H9 (cell line): ENCODE measurements around the gene SCAF1. TPM values are rescaled to one million over a fixed set of nuclear protein-coding genes. Genes with fewer than 3 reads are reported as not detected.

Source experiments
- DNase-seq: peaks from one replicate; pipeline ENCODE4 v3.0.0-alpha.2; 2017
- H2AFZ ChIP-seq: one replicate; pipeline ENCODE4 v1.6.1; 2013; ENCODE audit warnings: mild to moderate bottlenecking, low read length, control low read depth, moderate library complexity
- H2AK5ac ChIP-seq: 2 replicates; pipeline ENCODE4 v1.6.1; 2013; ENCODE audit warnings: low read length, control low read depth, mixed read lengths; ENCODE audit not compliant: insufficient read length
- H2BK120ac ChIP-seq: one replicate; pipeline ENCODE4 v1.6.1; 2013; ENCODE audit warnings: low read depth, mild to moderate bottlenecking, low read length, control low read depth, inconsistent platforms; ENCODE audit not compliant: poor library complexity, severe bottlenecking
- H2BK12ac ChIP-seq: 2 replicates; pipeline ENCODE4 v1.6.1; 2013; ENCODE audit warnings: low read length, control low read depth, mixed read lengths, low read depth; ENCODE audit not compliant: insufficient read length
- H2BK15ac ChIP-seq: 2 replicates; pipeline ENCODE4 v1.6.1; 2013; ENCODE audit warnings: low read depth, low read length, control low read depth
- H2BK20ac ChIP-seq: one replicate; pipeline ENCODE4 v1.6.1; 2013; ENCODE audit warnings: low read depth, mild to moderate bottlenecking, low read length, control low read depth, inconsistent platforms; ENCODE audit not compliant: poor library complexity, severe bottlenecking
- H2BK5ac ChIP-seq: 2 replicates; pipeline ENCODE4 v1.6.1; 2013; ENCODE audit warnings: low read length, control low read depth, mixed read lengths; ENCODE audit not compliant: insufficient read length
- H3K14ac ChIP-seq: 2 replicates; pipeline ENCODE4 v1.6.1; 2013; ENCODE audit warnings: low read length, control low read depth; ENCODE audit not compliant: insufficient read depth
- H3K18ac ChIP-seq: 2 replicates; pipeline ENCODE4 v1.6.1; 2013; ENCODE audit warnings: low read depth, mild to moderate bottlenecking, mixed read lengths, low read length, control low read depth; ENCODE audit not compliant: insufficient read length
- H3K23ac ChIP-seq: 2 replicates; pipeline ENCODE4 v1.6.1; 2013; ENCODE audit warnings: low read length, control low read depth, mixed read lengths, low read depth; ENCODE audit not compliant: insufficient read length
- H3K23me2 ChIP-seq: 2 replicates; pipeline ENCODE4 v1.6.1; 2013; ENCODE audit warnings: low read depth, mild to moderate bottlenecking, mixed read lengths, low read length, control low read depth; ENCODE audit not compliant: insufficient read length, poor library complexity, severe bottlenecking
- H3K27ac ChIP-seq: 2 replicates; pipeline ENCODE4 v1.5.1; 2013; ENCODE audit warnings: low read length, control low read depth, mixed read lengths, low read depth; ENCODE audit not compliant: insufficient read length
- H3K27me3 ChIP-seq: 2 replicates; pipeline ENCODE4 v1.6.1; 2013; ENCODE audit warnings: low read length, control low read depth, inconsistent platforms; ENCODE audit not compliant: insufficient read depth
- H3K4ac ChIP-seq: 2 replicates; pipeline ENCODE4 v1.6.1; 2013; ENCODE audit warnings: low read depth, mild to moderate bottlenecking, control low read depth, inconsistent platforms, low read length, moderate library complexity
- H3K4me1 ChIP-seq: 2 replicates; pipeline ENCODE4 v1.6.1; 2013; ENCODE audit warnings: low read length, control low read depth, inconsistent platforms; ENCODE audit not compliant: insufficient read depth
- H3K4me2 ChIP-seq: 2 replicates; pipeline ENCODE4 v1.6.1; 2013; ENCODE audit warnings: low read length, control low read depth, mixed read lengths; ENCODE audit not compliant: insufficient read length, insufficient read depth
- H3K56ac ChIP-seq: 2 replicates; pipeline ENCODE4 v1.6.1; 2013; ENCODE audit warnings: low read depth, mild to moderate bottlenecking, mixed read lengths, low read length, control low read depth; ENCODE audit not compliant: insufficient read length
- H3K79me1 ChIP-seq: 2 replicates; pipeline ENCODE4 v1.6.1; 2013; ENCODE audit warnings: low read depth, mild to moderate bottlenecking, moderate library complexity, low read length, control low read depth, inconsistent platforms; ENCODE audit not compliant: insufficient read depth, poor library complexity, severe bottlenecking
- H3K79me2 ChIP-seq: 2 replicates; pipeline ENCODE4 v1.6.1; 2013; ENCODE audit warnings: low read length, control low read depth, inconsistent platforms; ENCODE audit not compliant: insufficient read depth
- H3K9ac ChIP-seq: 2 replicates; pipeline ENCODE4 v1.6.1; 2013; ENCODE audit warnings: low read length, control low read depth, mixed read lengths; ENCODE audit not compliant: insufficient read length; ENCODE audit errors: extremely low read depth
- H3K9me3 ChIP-seq: one replicate; pipeline ENCODE4 v1.6.1; 2013; ENCODE audit warnings: low read depth, low read length, inconsistent platforms; ENCODE audit not compliant: control insufficient read depth
- H3T11ph ChIP-seq: one replicate; pipeline ENCODE4 v1.6.1; 2013; ENCODE audit warnings: mild to moderate bottlenecking, low read length, control low read depth, inconsistent platforms
- H4K20me1 ChIP-seq: one replicate; pipeline ENCODE4 v1.6.1; 2013; ENCODE audit not compliant: control insufficient read depth, insufficient read length, insufficient read depth
- H4K5ac ChIP-seq: 2 replicates; pipeline ENCODE4 v1.6.1; 2013; ENCODE audit warnings: low read depth, mild to moderate bottlenecking, mixed read lengths, low read length, control low read depth; ENCODE audit not compliant: insufficient read length
- H4K8ac ChIP-seq: replicated peaks from 2 replicates; pipeline ENCODE4 v1.6.1; 2013; ENCODE audit warnings: low read length, control low read depth, mixed read lengths, low read depth; ENCODE audit not compliant: insufficient read length
- H4K91ac ChIP-seq: 2 replicates; pipeline ENCODE4 v1.6.1; 2013; ENCODE audit warnings: low read depth, mild to moderate bottlenecking, moderate library complexity, mixed read lengths, low read length, control low read depth; ENCODE audit not compliant: insufficient read length
- H3K27ac Mint-ChIP-seq, 3 experiments: 2 replicates in 2 of 3; 3 replicates in 1 of 3; pipeline ENCODE4 v1.8.0; 2020 to 2021; ENCODE audit warnings: mixed read lengths in 3 of 3, mild to moderate bottlenecking in 1 of 3, moderate library complexity in 1 of 3
- H3K27me3 Mint-ChIP-seq: 2 replicates; pipeline ENCODE4 v1.8.0; 2021; ENCODE audit warnings: low read depth, mild to moderate bottlenecking, moderate library complexity, mixed read lengths
- H3K36me3 Mint-ChIP-seq, 3 experiments: 2 replicates in 2 of 3; 3 replicates in 1 of 3; pipeline ENCODE4 v1.8.0; 2020 to 2021; ENCODE audit warnings: low read depth in 3 of 3, mixed read lengths in 3 of 3; ENCODE audit not compliant: insufficient read depth in 1 of 3
- H3K4me1 Mint-ChIP-seq, 2 experiments: 2 replicates each; pipeline ENCODE4 v1.8.0; 2020; ENCODE audit warnings: mixed read lengths in 2 of 2
- H3K4me3 Mint-ChIP-seq, 2 experiments: 2 replicates in 1 of 2; 3 replicates in 1 of 2; pipeline ENCODE4 v1.8.0; 2020 to 2021; ENCODE audit warnings: mild to moderate bottlenecking in 2 of 2, mixed read lengths in 2 of 2, moderate library complexity in 1 of 2
- H3K9me3 Mint-ChIP-seq, 2 experiments: 2 replicates in 1 of 2; 3 replicates in 1 of 2; pipeline ENCODE4 v1.8.0; 2020; ENCODE audit warnings: mild to moderate bottlenecking in 2 of 2, mixed read lengths in 2 of 2, moderate library complexity in 1 of 2
- WGBS: extraction: QIAGEN DNeasy Blood & Tissue Kit; methylation state at CpG from one replicate; pipeline ENCODE4 v1.1.7; 2013; ENCODE audit warnings: missing lambda C conversion rate, low lambda C conversion rate, mixed read lengths; ENCODE audit not compliant: insufficient read length; ENCODE audit errors: extremely low coverage; 5-methylcytosine and 5-hydroxymethylcytosine counted together
- total RNA-seq: library from RNA; stranded (reverse); gene quantifications from 2 replicates; pipeline ENCODE4 v1.2.1, GENCODE V29; 2021
- TF ChIP-seq, protein P1 (sequence below): fragments of 200-600 bp; sonication (generic); conservative IDR thresholded peaks from 3 replicates; pipeline ENCODE4 v1.8.0; 2021; ENCODE audit warnings: antibody characterized with exemption, mild to moderate bottlenecking

SCAF1 gene
- total RNA-seq, 1 experiment from 2014 or later: 85.3 TPM

DNA sequence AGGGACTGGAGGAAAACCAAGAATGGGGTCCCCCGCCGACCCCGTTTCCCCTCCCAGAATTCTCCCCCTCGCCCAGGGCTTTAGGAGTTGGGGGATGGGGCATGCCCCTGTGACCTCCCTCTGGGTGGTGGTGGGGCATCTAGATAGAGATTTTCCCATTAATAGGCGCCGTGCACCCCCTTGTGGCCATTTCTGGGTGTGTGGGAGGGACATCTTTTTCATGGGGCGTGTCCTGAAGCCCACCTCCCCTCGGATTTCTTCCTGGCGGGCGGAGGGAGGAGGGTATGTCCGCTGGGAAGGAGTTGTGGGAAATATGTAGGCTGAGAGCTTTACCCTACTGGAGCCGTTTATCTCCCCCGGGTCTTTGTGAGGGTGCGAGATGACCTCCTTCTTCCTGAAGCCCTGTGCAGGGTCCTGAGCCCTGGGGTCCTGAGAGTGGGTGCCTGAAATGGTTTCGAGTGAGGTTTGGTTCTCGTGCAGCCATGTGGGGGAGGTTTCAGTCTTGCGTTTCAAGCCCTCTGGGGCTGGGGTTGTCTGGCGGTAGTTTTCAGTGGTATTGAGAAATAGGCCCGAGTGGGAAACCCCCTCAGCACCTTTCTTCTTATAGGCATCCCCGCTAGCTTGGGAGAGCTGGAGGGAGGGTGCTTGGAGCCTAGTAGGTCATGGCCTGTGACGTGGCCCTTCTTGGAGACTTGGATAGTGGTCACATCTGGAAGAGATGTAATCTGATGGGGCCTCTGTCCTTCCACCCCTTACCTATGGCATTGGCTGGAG, 36.1 kb downstream of the SCAF1 start:
- no CpG with 5 or more reads among the region's 21 CpGs for WGBS
- H3K23me2 ChIP-seq: peaks cover 4% of the 10 kb centered on the region
- H4K8ac ChIP-seq: no peak overlapping the region
- peaks cover 22% of the 10 kb centered on the region; the same call in 1 of the 2 replicates for H3K79me2 ChIP-seq
- no peak overlapping the region for H2AK5ac ChIP-seq
- no peak overlapping the region for H3K23ac ChIP-seq
- H2AFZ ChIP-seq: no peak overlapping the region
- TF ChIP-seq, protein P1, sequence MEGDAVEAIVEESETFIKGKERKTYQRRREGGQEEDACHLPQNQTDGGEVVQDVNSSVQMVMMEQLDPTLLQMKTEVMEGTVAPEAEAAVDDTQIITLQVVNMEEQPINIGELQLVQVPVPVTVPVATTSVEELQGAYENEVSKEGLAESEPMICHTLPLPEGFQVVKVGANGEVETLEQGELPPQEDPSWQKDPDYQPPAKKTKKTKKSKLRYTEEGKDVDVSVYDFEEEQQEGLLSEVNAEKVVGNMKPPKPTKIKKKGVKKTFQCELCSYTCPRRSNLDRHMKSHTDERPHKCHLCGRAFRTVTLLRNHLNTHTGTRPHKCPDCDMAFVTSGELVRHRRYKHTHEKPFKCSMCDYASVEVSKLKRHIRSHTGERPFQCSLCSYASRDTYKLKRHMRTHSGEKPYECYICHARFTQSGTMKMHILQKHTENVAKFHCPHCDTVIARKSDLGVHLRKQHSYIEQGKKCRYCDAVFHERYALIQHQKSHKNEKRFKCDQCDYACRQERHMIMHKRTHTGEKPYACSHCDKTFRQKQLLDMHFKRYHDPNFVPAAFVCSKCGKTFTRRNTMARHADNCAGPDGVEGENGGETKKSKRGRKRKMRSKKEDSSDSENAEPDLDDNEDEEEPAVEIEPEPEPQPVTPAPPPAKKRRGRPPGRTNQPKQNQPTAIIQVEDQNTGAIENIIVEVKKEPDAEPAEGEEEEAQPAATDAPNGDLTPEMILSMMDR: peak; percentile 84
- no peak overlapping the region for H2BK20ac ChIP-seq
- peaks cover 2% of the 10 kb centered on the region; the same call in 1 of the 2 replicates for H3K27me3 Mint-ChIP-seq
- no peak overlapping the region for H2BK5ac ChIP-seq
- H2BK120ac ChIP-seq: no peak overlapping the region
- H3K4me1 Mint-ChIP-seq: peaks cover 20 to 32% of the 10 kb centered on the region in 2 experiments
- peaks cover 6% of the 10 kb centered on the region for H3K4me1 ChIP-seq
- H3K18ac ChIP-seq: peak overlapping the region; percentile 9
- H3K4ac ChIP-seq: no peak overlapping the region
- H4K91ac ChIP-seq: no peak overlapping the region
- H3K9me3 ChIP-seq: no peaks in the 10 kb centered on the region
- peaks cover 31 to 36% (median 35%) of the 10 kb centered on the region in 3 experiments; a peak in 6 of 7 replicates for H3K36me3 Mint-ChIP-seq
- no peaks in the 10 kb centered on the region; a peak in 2 of 5 replicates for H3K9me3 Mint-ChIP-seq
- H3K4me2 ChIP-seq: peak overlapping the region; percentile 52
- H3K9ac ChIP-seq: peak overlapping the region; percentile 94
- peak overlapping the region; percentile 86 to 95 (median 92) for H3K27ac Mint-ChIP-seq
- no peak overlapping the region for H2BK15ac ChIP-seq
- H3K79me1 ChIP-seq: peaks cover 2% of the 10 kb centered on the region
- H3K27ac ChIP-seq: no peak overlapping the region
- peak overlapping the region; percentile 18; the same call in 1 of the 2 replicates for H3K14ac ChIP-seq
- peak; percentile 91 for DNase-seq
- no peak overlapping the region for H2BK12ac ChIP-seq
- no peaks in the 10 kb centered on the region for H4K20me1 ChIP-seq
- no peak overlapping the region for H3K56ac ChIP-seq
- peak overlapping the region; percentile 91 to 98 for H3K4me3 Mint-ChIP-seq
- H4K5ac ChIP-seq: no peak overlapping the region
- H3T11ph ChIP-seq: no peak overlapping the region
- no peaks in the 10 kb centered on the region for H3K27me3 ChIP-seq
